ENCODE measurements around the gene DKKL1.

- no peak for TF ChIP-seq EZH2 (IDR thresholded peaks at IDR 0.05; ENCODE audit: borderline replicate concordance, low read depth, low read length, severe bottlenecking)
- TF ChIP-seq CTCF (IDR thresholded peaks at IDR 0.05; ENCODE audit: borderline replicate concordance, extremely low read depth, low read length, poor library complexity, severe bottlenecking): no peak
Observed at GRCh38 chr19:49393881-49394280, 30.2 kb downstream of the DKKL1 start.

Data from DND-41 (cell line).